Fibroblast of mammary gland (primary cell): ENCODE measurements around the gene PSMD6.

Experiments used
- DNase-seq: peaks from one replicate; pipeline ENCODE4 v3.0.0-alpha.2; 2010; ENCODE audit warnings: low read depth
- H3K4me3 ChIP-seq: 2 replicates; pipeline ENCODE4 v1.5.1; 2011; ENCODE audit warnings: low read depth, mild to moderate bottlenecking, low read length, moderate library complexity; ENCODE audit not compliant: control insufficient read depth
- CTCF ChIP-seq: conservative IDR thresholded peaks from 2 replicates; pipeline ENCODE4 v1.5.1; 2011; ENCODE audit warnings: low read depth, low read length, inconsistent platforms; ENCODE audit not compliant: control insufficient read depth, insufficient read depth

The PSMD6 gene

GRCh38 chr3:64063207-64063982 is 40.1 kb upstream of the PSMD6 start:
- DNase-seq = no peak
- TF ChIP-seq CTCF = no peak
- H3K4me3 ChIP-seq = no peak overlapping the region

GRCh38 chr3:64061628-64062027 is 38.3 kb upstream of the PSMD6 start:
- DNase-seq = no peak
- no peak for TF ChIP-seq CTCF
- H3K4me3 ChIP-seq = no peak overlapping the region

GRCh38 chr3:64059484-64060175 is 36.3 kb upstream of the PSMD6 start:
- no peak overlapping the region for H3K4me3 ChIP-seq
- TF ChIP-seq CTCF = no peak
- DNase-seq = no peak

- DNase-seq = no peak
- no peak for TF ChIP-seq CTCF
- no peak overlapping the region for H3K4me3 ChIP-seq
These were observed 35.3 kb upstream of the PSMD6 start for GRCh38 chr3:64058566-64058965.

GRCh38 chr3:64057231-64057630 is 33.9 kb upstream of the PSMD6 start:
- DNase-seq = no peak
- no peak for TF ChIP-seq CTCF
- H3K4me3 ChIP-seq = no peak overlapping the region

- TF ChIP-seq CTCF = no peak
- DNase-seq = peak; percentile 85
- H3K4me3 ChIP-seq = no peak overlapping the region
These were observed 33.4 kb upstream of the PSMD6 start for GRCh38 chr3:64056606-64057180.
